HG03520 (cell line): ENCODE results near the gene SNAPC1.
"Not testable (repeated sequence)": the region's sequence is repeated elsewhere in the genome, so short reads cannot be mapped to it uniquely, and the experiment has no call there.

Experiments used
- ATAC-seq: cut with Tn5 transposase; IDR thresholded peaks from one replicate; pipeline ENCODE4 v1.9.1; 2021; ENCODE audit warnings: mild to moderate bottlenecking, moderate library complexity; ENCODE audit not compliant: unreplicated experiment

Gene SNAPC1

DNA sequence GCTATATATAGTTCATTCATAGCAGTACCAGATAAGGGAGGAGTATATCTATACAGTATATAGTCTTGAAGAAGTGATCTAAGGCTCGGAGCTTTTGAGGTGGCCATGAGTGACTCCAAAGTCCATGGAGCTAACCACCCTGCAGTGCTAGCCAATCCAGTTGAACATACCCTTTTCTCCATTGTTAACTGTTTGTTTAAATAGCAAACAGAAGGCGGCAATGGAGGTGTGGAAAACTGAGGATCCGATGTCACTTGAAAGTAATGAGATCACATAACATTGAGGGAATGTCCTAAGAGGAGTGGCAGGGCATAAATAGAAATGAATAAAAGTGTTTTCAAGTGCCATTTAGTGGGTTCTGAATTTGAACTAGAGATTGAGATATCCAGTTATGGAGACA is 12.4 kb upstream of the SNAPC1 start:
- no peak for ATAC-seq

DNA sequence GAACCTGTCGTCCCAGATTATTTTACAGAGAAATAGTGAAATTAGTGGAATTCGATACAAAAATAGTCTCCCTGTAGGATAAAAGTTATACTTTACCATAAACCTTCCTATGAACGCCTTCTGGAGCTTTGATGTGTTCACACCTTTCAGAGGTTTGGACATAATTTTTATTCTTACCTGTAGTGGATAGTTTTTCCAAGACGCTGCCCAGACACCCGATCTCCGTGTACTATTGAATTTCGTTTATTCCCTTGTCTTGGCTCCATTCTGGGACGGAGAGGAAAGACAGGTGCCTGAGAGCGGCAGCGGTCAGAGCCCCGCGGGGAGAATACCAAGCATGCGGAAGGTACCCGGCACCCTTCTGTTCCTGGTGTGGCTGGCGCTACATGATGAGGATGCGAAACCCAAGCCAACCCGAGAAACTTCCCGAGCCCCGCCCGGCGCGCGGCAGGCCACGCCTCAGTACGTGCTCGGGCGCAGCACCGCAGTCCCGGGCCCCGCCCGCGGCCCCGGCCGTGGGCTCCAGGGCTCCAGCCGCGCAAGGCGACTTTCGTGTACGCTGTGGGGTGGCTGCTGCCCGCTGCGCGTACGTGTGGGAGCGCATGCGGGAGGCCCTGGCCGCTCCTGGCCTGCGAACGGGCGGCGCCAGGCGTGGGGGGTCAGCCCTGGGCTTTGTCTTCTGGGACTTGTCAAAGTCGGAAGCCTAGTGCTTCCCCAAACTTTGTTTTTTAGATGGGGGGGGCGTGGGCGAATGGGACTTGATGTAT is 11.3 kb upstream of the SNAPC1 start:
- ATAC-seq, result peak; percentile 79

DNA sequence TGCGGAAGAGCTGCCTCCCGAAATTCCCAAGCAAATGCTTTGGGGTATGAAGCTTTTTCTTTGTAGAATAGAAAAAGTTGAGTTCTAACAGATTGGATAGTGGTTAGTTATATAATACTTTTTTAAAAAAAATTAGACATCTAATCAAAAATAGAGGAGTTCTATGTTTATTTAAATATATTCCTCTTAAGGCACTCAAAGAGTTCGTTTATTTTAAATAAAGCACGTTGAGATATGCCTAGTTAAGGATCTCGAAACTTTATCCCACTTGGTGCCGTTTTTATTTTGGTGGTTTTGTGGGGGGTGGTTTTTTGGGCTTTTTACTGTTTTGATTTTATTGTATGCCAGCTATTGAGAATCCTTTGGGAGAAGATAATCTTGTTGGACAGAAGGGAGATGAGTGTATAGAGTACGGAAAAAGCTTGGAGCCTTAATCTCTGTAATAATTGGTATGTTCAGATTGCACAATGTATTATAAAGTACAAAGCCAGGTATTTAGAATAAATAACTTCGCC is 10.7 kb upstream of the SNAPC1 start:
- no peak for ATAC-seq

DNA sequence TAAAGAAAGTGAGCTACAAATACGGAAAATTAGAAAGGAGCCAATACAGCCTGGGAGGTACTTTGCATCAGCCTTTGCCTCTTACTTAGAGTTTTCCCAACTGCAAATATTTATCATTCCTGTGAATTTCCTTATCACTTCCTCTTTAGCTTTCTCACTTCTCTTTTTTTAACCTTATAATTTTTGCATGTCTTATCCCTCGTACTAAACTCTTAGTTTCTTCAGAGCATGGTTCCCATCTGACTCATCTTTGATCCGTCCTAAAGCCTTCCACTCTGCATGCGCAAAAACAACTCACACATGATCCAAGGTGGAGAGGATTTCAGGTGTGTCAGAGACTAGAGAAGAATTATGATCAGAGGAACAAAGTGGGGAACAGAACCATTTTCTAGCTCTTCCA is 9.6 kb upstream of the SNAPC1 start:
- peak; percentile 51 for ATAC-seq

DNA sequence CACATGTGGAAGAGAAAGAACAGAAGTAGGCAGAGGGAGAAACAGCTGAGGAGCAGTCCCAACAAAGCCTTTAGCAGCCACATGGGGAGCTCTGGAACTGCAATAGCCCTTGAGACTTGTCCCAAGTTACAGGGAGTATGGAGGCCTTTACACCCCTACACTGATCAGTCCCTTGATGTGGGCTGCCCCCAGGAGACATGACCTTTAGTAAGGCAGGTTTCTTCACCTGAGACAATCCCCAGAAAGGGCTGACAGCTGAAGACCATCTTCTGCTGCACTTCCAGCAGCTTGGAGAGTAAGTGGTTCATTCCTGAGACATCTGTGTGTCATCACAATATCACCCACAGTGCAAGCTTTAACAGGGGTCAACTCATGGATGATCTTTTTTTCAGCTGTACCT is 8.6 kb upstream of the SNAPC1 start:
- ATAC-seq, result no peak

DNA sequence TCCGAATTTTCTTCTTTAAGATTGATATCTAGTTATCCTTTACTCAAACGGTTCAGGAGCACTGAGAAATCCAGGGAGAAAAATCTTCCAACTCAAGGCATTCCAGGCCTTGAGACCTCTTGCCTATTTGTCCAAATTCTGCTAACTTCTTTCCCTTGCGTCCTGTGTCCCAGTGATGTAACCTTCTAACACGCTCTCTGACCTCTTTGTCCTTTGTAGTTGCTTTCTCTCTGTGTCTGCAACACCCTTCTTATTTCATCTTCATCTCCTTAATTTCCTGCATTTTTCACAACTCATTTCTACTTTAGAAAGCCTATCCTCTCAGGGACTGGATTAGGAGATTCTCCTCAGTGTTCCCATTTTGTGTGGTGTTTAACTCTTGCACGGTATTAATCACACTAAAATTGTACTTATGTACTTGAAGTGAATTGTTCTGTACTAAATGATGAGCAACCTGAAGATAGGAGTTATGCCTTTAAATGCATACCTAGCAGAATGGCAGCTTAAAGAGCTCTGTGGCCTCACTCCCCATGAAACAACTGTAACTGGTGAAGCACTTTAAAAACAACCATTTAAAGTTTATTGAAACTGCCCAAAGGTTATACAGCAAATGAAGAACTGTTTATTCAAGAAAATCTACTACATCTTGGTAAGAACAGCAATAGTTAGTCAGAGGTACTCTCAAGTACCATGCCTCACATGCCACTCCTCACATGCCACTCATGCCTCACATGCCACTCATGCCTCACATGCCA is 7.4 kb upstream of the SNAPC1 start:
- ATAC-seq, result no peak

DNA sequence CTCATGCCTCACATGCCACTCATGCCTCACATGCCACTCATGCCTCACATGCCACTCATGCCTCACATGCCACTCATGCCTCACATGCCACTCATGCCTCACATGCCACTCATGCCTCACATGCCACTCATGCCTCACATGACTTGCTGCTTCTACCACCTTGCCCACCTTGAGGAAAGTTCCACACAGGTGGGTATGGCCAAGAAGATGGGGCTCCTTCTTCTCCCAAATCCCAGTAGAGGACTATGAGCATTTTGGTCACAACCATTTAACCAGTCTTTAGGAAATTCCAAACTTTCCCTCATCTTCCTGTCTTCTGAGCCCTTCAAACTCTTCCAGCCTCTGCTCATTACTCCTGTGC is 6.9 kb upstream of the SNAPC1 start:
- not testable (repeated sequence) for ATAC-seq

DNA sequence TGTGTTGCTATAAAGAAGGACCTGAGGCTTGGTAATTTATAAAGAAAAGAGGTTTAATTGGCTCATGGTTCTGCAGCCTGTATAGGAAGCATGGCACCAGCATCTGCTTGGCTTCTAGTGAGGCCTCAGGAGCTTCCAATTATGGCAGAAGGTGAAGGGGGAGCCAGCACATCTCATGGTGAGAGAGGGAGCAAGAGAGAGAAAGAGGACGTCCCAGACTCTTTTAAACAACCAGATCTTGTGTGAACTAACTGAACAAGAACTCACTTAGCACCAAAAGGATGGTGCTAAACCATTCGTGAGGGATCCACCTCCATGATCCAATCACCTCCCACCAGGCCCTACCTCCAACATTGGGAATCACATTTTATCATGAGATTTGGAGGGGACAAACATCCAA is 6.1 kb upstream of the SNAPC1 start:
- no peak for ATAC-seq

DNA sequence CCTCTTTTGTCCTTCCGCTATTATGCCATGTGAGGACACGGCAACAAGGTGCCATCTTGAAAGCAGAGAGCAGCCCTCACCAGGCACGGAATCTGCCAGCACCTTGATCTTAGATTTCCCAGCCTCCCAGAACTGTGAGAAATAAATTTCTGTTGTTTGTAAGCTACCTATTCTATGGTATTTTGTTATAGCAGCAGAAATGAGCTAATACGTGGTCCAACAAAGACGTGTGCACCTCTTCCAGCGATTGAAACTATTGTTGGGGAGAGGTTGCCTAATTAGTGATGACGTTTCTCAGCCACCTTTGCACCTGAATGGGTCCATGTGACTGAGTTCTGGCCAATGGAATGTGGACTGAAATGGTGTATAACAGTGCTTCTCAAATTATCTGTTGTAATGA is 2.3 kb upstream of the SNAPC1 start:
- no peak for ATAC-seq

DNA sequence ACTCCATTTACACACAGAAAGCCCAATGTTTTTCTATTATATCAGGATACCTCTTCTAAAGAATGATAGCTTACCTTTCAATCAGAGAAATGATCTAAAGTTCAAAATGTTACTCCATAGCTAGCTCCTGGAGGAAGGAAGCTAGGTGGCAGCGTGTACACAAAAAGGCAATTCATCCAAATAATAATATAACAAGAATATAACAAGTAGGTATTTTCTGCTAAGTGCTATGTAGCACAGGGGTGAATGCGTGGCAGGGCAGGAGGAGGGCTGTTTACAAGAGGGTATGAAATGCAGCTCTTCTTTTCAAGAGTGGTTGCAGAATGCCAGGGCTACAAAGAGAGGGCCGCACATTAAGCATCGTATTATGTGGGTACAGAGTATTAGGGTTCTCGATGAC is 663 bp upstream of the SNAPC1 start:
- no peak for ATAC-seq

DNA sequence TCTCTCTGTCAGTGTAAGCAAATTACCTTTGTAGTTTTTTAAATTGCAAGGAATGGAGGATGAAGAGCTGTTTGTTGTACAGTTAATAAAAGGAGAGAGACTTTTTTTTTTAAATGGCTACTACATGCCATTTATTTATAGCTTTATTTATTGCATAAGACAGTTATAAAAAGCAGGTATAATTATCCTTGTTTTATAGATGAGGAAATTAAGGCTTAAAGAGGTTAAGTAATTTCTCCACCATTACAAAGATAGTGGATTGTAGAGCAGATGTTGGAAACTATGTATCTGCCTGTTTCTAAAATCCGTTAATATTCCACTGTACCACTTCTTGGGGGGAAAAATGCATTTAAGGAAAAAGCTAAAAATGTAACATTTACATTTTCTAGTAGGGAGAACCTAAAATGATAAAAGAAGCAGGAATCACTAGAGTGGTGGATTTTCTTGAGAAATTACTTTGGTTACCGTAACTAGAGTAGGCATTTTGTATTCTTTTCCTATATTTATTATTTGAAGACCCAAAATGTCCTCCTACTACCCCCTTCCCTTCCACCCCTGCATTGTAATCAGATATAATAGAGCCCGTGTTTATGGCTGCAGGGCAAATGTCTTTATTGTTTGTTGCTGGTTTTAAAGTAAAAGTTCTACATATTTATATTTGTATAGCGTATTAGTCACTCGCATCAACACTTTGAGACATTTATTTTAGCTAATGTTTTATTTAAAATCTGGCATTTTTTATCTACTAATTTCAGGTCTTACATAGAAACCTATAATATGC is 2.3 kb downstream of the SNAPC1 start:
- no peak for ATAC-seq

DNA sequence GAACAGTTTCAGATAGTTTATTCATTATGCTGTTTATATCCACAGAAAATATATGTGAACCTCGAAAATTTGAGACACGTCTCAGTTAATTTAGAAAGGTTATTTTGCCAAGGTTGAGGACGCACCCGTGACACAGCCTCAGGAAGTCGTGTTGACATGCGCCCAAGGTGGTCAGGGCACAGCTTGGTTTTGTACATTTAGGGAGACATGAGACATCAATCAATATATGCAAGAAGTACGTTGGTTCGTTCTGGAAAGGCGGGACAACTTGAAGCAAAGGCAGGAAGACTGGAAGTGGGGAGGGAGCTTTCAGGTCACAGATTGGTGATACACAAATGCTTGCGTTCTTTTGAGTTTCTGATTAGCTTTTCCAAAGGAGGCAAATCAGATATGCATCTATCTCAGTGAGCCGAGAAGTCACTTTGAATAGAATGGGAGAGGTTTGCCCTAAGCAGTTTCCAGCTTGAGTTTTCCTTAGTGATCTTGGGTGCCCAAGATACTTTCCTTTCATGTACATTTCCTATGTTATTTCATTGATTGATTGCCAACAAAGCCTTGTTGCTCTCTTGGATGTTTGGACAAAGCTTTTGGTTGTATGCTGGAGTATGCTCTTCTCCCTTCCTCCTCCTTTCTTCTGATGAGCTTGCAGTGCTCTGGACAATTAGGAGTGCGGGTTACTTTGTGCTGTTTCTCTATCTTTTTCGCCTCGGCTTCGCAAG is 3.2 kb downstream of the SNAPC1 start:
- ATAC-seq, result no peak

DNA sequence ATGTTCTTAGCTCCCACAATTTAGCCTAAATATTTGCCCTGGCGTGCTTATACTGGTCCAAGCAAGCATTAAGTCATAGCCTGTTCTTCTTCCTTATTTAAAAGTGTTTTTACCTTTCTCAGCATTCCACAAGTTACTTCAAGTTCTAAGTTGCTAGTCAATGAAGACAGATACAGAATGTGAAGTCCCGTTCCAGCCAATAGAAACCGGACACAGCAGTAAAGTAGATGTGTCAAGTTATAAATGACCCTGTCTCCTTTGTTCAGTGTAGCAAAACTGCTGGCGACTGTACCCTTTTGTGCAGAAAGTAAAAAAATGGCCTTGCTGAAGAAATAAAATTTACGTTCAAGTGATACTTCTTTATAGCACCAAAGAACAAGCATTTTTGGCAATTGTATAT is 3.9 kb downstream of the SNAPC1 start:
- no peak for ATAC-seq

DNA sequence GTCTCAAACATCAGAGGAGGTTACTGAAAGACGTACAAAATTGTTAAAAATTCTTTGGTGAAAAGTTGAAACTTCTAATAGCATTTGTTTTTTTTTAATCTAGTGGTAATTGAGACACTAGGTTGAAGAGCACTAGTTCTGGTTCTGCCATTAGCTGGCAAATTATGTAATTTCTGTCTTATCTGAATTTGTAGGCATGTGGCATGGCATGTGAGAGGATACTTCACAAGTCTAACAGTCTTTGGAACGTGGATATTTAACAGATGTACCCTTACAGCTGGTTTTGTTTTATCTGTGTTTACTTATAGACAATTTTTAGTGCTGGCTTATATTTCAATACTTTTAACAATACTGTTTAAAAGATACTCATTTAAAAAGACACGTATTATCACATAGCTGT is 6.0 kb downstream of the SNAPC1 start:
- ATAC-seq, result no peak

DNA sequence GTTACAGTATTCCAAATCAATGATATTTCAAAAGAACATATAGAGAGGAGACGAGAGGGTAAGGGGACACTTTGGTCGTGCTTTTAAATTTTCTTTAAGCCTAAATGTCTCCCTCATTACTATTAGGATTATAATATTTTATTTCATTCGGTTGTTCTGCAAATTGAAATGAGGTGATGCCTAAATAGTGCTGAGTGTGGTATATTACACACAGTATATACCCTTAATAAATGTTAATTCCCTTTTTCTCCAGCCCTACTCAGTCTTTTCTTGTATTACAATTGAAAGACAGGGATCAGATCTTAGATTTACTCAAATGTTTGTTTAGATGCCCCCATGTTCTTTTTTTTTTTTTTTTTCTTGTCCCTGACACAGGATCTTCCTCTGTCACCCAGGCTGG is 7.7 kb downstream of the SNAPC1 start:
- ATAC-seq, result no peak

DNA sequence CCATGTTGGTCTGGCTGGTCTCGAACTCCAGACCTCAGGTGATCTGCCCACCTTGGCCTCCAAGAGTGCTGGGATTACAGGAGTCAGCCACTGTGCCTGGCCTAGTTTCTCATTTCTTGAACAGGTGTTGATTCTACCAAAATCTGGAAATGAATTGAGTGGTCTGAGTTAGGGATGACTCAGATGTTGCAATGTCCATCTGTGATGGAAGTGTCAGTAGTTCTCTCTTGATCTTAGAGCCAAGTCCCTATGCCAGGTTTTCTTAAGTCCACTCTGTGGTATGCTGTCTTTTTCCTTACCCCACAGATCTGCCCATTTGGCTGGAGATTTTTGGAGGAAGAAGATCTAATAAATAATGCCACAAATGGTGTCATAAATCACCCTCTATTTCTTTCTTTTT is 12.6 kb downstream of the SNAPC1 start:
- no peak for ATAC-seq

DNA sequence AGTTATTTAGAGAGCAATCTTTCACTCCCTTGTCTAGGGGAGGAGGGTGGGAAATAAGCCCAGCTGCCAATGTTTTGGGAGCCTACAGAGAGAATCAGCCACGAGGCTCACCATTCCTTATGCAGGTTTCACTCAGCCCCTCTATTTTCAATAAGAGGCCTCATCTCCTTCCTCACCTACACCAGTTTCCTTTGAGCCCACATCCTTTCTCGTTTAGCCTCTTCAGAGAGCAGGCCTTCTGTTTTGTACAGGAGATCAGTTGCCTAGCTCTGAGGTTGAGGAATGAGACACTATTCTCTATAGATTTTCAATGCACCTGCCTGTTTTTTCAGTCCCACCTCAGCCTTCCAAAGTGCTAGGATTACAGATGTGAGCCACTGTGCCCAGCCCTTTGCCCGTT is 17.9 kb downstream of the SNAPC1 start:
- ATAC-seq, result peak; percentile 73

DNA sequence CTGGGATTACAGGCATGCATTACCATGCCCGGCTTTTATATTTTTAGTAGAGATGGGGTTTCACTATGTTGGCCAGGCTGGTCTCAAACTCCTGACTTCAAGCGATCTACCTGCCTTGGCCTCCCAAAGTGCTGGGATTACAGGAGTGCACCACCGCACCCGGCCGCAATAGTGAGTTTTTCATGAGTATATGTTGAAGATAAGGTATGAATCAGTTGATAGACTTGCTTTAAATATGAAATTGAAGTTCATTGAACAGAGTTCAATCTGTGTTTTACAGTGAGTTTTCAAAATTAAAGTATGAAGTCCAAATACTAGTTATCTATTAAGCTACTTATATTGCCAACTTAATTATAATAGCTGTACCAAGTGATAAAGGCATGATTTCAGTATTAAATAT is 35.1 kb downstream of the SNAPC1 start:
- ATAC-seq, result no peak

DNA sequence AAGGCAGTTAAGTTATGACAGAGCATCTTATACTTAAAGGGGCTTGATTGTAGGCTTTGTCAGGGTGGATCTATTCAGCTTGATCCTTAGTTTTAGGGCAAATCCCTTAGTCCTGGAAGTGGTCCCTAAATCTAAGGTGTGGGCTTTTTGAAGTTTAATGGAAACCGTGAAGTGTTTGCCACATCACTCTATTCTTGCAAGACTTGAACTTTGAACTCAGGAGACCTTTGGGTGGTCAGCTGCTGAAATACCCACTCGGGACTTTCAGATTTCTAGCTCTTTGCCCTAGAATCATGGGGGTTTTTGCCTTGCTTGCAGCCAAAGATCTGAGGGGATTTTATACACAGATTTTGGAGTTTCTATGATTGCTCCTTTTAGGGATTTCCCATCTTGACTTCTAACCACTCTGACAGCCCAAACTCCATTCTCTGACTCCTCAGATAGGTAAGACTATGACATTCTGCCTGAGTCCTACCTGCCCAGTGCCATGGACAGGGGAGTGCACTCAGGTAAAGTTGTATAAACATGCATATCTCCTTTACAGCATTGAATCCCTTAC is 39.9 kb downstream of the SNAPC1 start:
- no peak for ATAC-seq

DNA sequence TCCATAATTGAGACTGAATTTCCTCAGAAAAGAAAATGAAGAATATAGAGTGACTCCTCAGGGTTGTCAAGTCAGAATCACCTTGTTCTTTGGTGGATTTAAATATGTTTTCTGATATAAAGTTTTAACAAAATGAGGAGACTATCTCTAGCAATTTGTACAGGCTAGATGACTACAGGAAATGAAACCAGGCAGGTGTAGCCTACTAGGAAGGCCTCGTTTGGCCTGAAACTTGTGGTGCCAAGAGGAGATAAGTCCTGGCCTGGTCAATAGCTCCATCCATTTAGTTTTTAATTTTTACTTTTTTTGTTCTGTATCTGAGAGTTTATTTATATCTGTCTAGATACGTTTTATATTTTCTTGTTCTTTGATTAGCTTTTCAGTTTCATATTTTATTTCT is 41.5 kb downstream of the SNAPC1 start:
- ATAC-seq, result no peak

DNA sequence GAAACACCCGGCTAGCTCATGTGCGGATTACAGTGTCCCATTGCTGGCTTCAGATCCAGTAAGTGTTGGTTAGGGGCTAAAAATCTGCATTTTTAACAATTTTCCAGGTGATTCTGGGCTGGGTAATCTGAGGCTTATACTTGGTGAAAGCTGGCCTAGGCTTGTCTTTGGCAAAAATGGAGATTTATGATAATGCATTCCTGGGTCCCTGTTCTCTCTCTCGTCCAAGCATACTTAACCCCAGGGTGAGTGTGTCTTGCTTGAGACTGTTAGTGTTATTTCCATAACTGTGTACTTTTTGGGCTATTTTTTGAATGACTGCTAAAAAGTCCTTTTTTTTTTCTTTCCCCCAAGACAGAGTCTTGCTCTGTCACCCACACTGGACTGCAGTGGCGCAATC is 43.2 kb downstream of the SNAPC1 start:
- no peak for ATAC-seq
